Panc1 (cell line): Measurements from ENCODE around the gene THBS2.

Experiments used
- TCF7L2 ChIP-seq: IDR thresholded peaks from 2 replicates; pipeline ENCODE4 v1.6.1; 2011; ENCODE audit warnings: mild to moderate bottlenecking, low read depth, low read length, inconsistent platforms
- TF ChIP-seq, protein P1 (sequence below): fragments of 450-650 bp; IDR thresholded peaks from 2 replicates; pipeline ENCODE4 v1.5.1; 2017; ENCODE audit warnings: mild to moderate bottlenecking
- TF ChIP-seq, protein P2 (sequence below), 2 experiments: IDR thresholded peaks; 2 replicates each; pipeline ENCODE4 v1.6.1; 2011 to 2012; ENCODE audit warnings: low read depth in 2 of 2, control low read depth in 1 of 2, low read length in 1 of 2, mild to moderate bottlenecking in 1 of 2, moderate library complexity in 1 of 2; ENCODE audit not compliant: insufficient read depth in 1 of 2

DNA sequence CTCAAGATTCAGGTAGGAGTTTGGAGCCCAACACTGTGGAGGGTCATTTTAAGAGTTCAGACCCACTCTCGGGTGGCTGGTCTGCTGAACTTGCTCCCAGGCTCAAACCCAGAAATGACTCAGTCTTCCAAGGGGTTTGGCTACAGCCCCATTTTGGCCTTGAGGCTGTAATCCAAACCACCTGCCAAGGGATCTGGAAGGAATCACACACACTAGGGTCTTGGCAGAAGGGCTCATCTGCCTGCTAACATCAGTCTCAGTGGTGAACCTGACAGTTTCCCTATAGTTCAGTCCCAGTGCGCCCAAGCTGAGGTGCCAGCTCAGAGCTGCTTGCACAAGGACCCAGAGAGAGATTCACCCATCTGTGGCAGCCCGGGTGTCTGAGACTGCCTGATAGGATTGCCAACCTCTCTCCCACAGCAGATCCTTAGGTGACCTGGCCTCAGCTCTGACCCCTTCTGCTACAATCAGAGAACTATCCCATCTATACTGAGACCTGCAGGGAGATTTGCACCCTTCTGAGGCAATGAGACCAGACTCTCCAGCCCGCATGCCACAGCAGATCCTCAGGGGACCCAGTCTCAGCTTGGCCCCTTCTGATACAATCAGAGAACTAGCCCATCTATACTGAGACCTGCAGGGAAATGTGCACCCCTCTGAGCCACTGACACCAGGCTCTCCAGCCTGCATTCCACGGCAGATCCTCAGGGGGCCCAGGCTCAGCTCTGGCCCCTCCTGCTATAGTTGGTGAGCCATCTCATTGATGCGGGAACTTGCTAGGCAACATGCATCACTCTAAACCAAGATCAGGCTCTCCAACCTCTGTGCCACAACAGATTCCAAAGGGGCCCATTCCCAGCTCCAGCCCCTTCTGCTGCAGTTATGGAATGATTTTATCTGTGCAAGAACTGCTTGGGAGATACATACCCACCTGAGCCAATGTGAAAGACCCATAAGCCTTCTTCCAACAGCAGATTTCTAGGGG is 48.2 kb downstream of the THBS2 start:
- TF ChIP-seq, protein P1, sequence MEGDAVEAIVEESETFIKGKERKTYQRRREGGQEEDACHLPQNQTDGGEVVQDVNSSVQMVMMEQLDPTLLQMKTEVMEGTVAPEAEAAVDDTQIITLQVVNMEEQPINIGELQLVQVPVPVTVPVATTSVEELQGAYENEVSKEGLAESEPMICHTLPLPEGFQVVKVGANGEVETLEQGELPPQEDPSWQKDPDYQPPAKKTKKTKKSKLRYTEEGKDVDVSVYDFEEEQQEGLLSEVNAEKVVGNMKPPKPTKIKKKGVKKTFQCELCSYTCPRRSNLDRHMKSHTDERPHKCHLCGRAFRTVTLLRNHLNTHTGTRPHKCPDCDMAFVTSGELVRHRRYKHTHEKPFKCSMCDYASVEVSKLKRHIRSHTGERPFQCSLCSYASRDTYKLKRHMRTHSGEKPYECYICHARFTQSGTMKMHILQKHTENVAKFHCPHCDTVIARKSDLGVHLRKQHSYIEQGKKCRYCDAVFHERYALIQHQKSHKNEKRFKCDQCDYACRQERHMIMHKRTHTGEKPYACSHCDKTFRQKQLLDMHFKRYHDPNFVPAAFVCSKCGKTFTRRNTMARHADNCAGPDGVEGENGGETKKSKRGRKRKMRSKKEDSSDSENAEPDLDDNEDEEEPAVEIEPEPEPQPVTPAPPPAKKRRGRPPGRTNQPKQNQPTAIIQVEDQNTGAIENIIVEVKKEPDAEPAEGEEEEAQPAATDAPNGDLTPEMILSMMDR: no peak
- TF ChIP-seq, protein P2, sequence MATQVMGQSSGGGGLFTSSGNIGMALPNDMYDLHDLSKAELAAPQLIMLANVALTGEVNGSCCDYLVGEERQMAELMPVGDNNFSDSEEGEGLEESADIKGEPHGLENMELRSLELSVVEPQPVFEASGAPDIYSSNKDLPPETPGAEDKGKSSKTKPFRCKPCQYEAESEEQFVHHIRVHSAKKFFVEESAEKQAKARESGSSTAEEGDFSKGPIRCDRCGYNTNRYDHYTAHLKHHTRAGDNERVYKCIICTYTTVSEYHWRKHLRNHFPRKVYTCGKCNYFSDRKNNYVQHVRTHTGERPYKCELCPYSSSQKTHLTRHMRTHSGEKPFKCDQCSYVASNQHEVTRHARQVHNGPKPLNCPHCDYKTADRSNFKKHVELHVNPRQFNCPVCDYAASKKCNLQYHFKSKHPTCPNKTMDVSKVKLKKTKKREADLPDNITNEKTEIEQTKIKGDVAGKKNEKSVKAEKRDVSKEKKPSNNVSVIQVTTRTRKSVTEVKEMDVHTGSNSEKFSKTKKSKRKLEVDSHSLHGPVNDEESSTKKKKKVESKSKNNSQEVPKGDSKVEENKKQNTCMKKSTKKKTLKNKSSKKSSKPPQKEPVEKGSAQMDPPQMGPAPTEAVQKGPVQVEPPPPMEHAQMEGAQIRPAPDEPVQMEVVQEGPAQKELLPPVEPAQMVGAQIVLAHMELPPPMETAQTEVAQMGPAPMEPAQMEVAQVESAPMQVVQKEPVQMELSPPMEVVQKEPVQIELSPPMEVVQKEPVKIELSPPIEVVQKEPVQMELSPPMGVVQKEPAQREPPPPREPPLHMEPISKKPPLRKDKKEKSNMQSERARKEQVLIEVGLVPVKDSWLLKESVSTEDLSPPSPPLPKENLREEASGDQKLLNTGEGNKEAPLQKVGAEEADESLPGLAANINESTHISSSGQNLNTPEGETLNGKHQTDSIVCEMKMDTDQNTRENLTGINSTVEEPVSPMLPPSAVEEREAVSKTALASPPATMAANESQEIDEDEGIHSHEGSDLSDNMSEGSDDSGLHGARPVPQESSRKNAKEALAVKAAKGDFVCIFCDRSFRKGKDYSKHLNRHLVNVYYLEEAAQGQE (IDR thresholded peaks at IDR 0.05; ENCODE audit: insufficient read depth in 1 of 2, low read depth in 2 of 2, low read length in 1 of 2): no peak
- no peak for TF ChIP-seq TCF7L2
